Small intestine (tissue), 7 donors: ENCODE results near the gene PCDHGB5. TPM values are rescaled to one million over a fixed set of nuclear protein-coding genes. Genes with fewer than 3 reads are reported as not detected.
"Not testable (repeated sequence)": the region's sequence is repeated elsewhere in the genome, so short reads cannot be mapped to it uniquely, and the experiment has no call there.

Experiments used
- DNase-seq, 2 donors: peaks; one replicate each; pipeline versions ENCODE4 v3.0.0 to v3.0.0-alpha.2; 2013
- FAIRE-seq: peaks from 2 replicates; lab custom pipeline; 2012; peaks lifted over from hg19 to GRCh38; lab: Jason Lieb, UNC
- H3K27ac ChIP-seq, 3 donors: one replicate each; pipeline ENCODE4 v1.5.1; 2013; ENCODE audit warnings: low read length in 2 of 3, mild to moderate bottlenecking in 2 of 3, control low read depth in 1 of 3, inconsistent platforms in 1 of 3, low read depth in 1 of 3, moderate library complexity in 1 of 3
- H3K27me3 ChIP-seq, 3 donors: one replicate each; pipeline ENCODE4 v1.6.1; 2013; ENCODE audit warnings: low read length in 3 of 3, inconsistent platforms in 1 of 3; ENCODE audit not compliant: control insufficient read depth in 3 of 3, insufficient read depth in 3 of 3
- H3K36me3 ChIP-seq, 3 donors: one replicate each; pipeline ENCODE4 v1.6.1; 2013; ENCODE audit warnings: low read length in 3 of 3, inconsistent platforms in 1 of 3, low read depth in 1 of 3, mild to moderate bottlenecking in 1 of 3, moderate library complexity in 1 of 3; ENCODE audit not compliant: control insufficient read depth in 3 of 3, insufficient read depth in 2 of 3
- H3K4me1 ChIP-seq, 3 donors: one replicate each; pipeline ENCODE4 v1.6.1; 2013; ENCODE audit warnings: low read length in 2 of 3, inconsistent platforms in 1 of 3, low read depth in 1 of 3, mild to moderate bottlenecking in 1 of 3, moderate library complexity in 1 of 3; ENCODE audit not compliant: control insufficient read depth in 3 of 3, insufficient read depth in 2 of 3
- H3K4me3 ChIP-seq, 3 donors: one replicate each; pipeline ENCODE4 v1.5.1; 2013; ENCODE audit warnings: low read length in 3 of 3, control low read depth in 1 of 3, inconsistent platforms in 1 of 3, low read depth in 1 of 3, mild to moderate bottlenecking in 1 of 3, moderate library complexity in 1 of 3
- H3K9me3 ChIP-seq, 2 donors: one replicate each; pipeline ENCODE4 v1.6.1; 2013; ENCODE audit warnings: low read depth in 1 of 2, low read length in 1 of 2; ENCODE audit not compliant: control insufficient read depth in 2 of 2, insufficient read depth in 1 of 2
- WGBS, 3 donors: extraction: QIAGEN DNeasy Blood & Tissue Kit; methylation state at CpG; one replicate each; pipeline ENCODE4 v1.1.7; 2013; 5-methylcytosine and 5-hydroxymethylcytosine counted together
- polyA plus RNA-seq, 4 donors: library from polyadenylated mRNA; stranded (reverse) in 3 of 4; unstranded in 1 of 4; fragments of 200-250 nt in 3 of 4; fragments of 120-200 nt in 1 of 4; gene quantifications; one replicate each; pipeline versions ENCODE4 v1.2.1 to v1.2.3, GENCODE V29; 2013
- donor health status: healthy with polysubstance abuse.
- donor health status: control.
- donor health status: control.
- donor health status: Bipolar disorder and iron deficiency.
- donor health status: healthy.

The PCDHGB5 gene
- polyA plus RNA-seq, 4 donors, result 0.27 to 1.6 (median 1.2) TPM; not detected in 1

DNA sequence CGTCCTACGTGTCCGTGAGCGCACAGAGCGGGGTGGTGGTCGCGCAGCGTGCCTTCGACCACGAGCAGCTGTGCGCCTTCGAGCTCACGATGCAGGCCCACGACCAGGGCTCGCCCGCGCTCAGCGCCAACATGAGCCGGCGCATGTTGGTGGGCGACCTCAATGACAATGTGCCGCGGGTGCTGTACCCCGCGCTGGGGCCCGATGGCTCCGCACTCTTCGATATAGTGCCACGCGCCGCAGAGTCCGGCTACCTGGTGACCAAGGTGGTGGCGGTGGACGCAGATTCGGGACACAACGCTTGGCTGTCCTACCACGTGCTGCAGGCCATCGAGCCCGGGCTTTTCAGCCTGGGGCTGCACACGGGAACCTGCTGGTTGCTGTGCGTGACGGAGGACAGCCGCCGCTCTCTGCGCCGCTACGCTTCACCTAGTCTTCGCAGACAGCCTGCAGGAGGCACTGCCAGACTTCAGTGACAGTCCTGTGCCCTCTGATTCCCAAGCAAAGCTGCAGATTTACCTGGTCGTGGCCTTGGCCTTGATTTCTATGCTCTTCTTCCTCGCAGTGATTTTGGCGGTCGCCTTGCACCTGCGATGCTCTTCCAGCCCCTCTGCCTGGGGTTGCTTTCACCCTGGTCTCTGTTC lies 30.2 kb downstream of the PCDHGB5 start:
- H3K4me1 ChIP-seq, result no peaks in the 10 kb centered on the region
- H3K27ac ChIP-seq, result no peak overlapping the region
- H3K27me3 ChIP-seq, result peaks cover 0 to 40% (median 15%) of the 10 kb centered on the region in 3 donors
- no peaks in the 10 kb centered on the region for H3K36me3 ChIP-seq
- FAIRE-seq (no peak), DNase-seq (no peak)
- 45 to 66% (median 65%) methylated on average over 53 of the region's 53 CpGs for whole genome bisulfite sequencing, 3 donors
- no peak overlapping the region for H3K4me3 ChIP-seq
- peaks cover 3 to 64% of the 10 kb centered on the region in 2 donors for H3K9me3 ChIP-seq

DNA sequence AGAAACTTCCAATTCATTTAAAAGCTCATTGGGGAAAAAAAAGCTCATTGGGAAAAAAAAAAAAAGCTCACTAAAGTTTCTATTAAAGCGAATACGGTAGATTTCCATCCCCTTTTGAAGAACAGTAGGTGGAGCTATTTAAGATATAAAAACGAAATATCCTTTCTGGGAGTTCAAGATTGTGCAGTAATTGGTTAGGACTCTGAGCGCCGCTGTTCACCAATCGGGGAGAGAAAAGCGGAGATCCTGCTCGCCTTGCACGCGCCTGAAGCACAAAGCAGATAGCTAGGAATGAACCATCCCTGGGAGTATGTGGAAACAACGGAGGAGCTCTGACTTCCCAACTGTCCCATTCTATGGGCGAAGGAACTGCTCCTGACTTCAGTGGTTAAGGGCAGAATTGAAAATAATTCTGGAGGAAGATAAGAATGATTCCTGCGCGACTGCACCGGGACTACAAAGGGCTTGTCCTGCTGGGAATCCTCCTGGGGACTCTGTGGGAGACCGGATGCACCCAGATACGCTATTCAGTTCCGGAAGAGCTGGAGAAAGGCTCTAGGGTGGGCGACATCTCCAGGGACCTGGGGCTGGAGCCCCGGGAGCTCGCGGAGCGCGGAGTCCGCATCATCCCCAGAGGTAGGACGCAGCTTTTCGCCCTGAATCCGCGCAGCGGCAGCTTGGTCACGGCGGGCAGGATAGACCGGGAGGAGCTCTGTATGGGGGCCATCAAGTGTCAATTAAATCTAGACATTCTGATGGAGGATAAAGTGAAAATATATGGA lies 32.8 kb downstream of the PCDHGB5 start, which contains the start of gene PCDHGA12:
TSS of gene PCDHGA12 (plus strand) at position 176 of the 782 bp plus-strand sequence. CDS start at position 429, 253 bp downstream.
- DNase-seq (peak in 1 of 2 donors; percentile 2), FAIRE-seq (no peak)
- 13 to 34% (median 33%) methylated on average over 33 of the region's 33 CpGs for WGBS, 3 donors
- H3K27ac ChIP-seq, result no peak within 1 kb of the TSS
- H3K36me3 ChIP-seq, result no peaks in the 10 kb centered on the region
- no peaks in the 10 kb centered on the region for H3K4me1 ChIP-seq
- H3K4me3 ChIP-seq, result no peak within 1 kb of the TSS
- peaks cover 0 to 39% (median 12%) of the 10 kb centered on the region in 3 donors for H3K27me3 ChIP-seq
- peaks cover 2 to 70% of the 10 kb centered on the region in 2 donors for H3K9me3 ChIP-seq

DNA sequence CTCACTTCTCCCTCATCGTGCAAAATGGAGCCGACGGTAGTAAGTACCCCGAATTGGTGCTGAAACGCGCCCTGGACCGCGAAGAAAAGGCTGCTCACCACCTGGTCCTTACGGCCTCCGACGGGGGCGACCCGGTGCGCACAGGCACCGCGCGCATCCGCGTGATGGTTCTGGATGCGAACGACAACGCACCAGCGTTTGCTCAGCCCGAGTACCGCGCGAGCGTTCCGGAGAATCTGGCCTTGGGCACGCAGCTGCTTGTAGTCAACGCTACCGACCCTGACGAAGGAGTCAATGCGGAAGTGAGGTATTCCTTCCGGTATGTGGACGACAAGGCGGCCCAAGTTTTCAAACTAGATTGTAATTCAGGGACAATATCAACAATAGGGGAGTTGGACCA lies 33.5 kb downstream of the PCDHGB5 start:
- Histone ChIP-seq H3K4me1 (no peaks in the 10 kb centered on the region), H3K4me3 (no peak overlapping the region), H3K36me3 (no peaks in the 10 kb centered on the region), H3K27me3 (peaks cover 0 to 35% (median 10%) of the 10 kb centered on the region in 3 donors), H3K27ac (no peak overlapping the region), H3K9me3 (peaks cover 2 to 65% of the 10 kb centered on the region in 2 donors)
- WGBS, 3 donors, result 17 to 44% (median 40%) methylated on average over 37 of the region's 37 CpGs
- FAIRE-seq (no peak), DNase-seq (no peak)

DNA sequence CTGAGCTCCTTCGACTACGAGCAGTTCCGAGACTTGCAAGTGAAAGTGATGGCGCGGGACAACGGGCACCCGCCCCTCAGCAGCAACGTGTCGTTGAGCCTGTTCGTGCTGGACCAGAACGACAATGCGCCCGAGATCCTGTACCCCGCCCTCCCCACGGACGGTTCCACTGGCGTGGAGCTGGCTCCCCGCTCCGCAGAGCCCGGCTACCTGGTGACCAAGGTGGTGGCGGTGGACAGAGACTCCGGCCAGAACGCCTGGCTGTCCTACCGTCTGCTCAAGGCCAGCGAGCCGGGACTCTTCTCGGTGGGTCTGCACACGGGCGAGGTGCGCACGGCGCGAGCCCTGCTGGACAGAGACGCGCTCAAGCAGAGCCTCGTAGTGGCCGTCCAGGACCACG lies 34.6 kb downstream of the PCDHGB5 start:
- Histone ChIP-seq H3K27me3 (peaks cover 0 to 29% (median 10%) of the 10 kb centered on the region in 3 donors), H3K9me3 (peaks cover 2 to 55% of the 10 kb centered on the region in 2 donors)
- not testable (repeated sequence) for H3K27ac ChIP-seq, H3K4me3 ChIP-seq, DNase-seq, FAIRE-seq, H3K4me1 ChIP-seq, H3K36me3 ChIP-seq
- WGBS, 3 donors, result 36 to 57% (median 50%) methylated on average over 22 to 38 of the region's 38 CpGs

DNA sequence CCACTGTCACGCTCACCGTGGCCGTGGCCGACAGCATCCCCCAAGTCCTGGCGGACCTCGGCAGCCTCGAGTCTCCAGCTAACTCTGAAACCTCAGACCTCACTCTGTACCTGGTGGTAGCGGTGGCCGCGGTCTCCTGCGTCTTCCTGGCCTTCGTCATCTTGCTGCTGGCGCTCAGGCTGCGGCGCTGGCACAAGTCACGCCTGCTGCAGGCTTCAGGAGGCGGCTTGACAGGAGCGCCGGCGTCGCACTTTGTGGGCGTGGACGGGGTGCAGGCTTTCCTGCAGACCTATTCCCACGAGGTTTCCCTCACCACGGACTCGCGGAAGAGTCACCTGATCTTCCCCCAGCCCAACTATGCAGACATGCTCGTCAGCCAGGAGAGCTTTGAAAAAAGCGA lies 35.0 kb downstream of the PCDHGB5 start:
- WGBS, 3 donors, result 29 to 41% (median 40%) methylated on average over 25 to 29 of the region's 29 CpGs
- H3K27me3 ChIP-seq, result peaks cover 0 to 26% (median 8%) of the 10 kb centered on the region in 3 donors
- not testable (repeated sequence) for H3K27ac ChIP-seq, DNase-seq, FAIRE-seq, H3K4me1 ChIP-seq, H3K4me3 ChIP-seq, H3K36me3 ChIP-seq
- H3K9me3 ChIP-seq, result peaks cover 2 to 51% of the 10 kb centered on the region in 2 donors

DNA sequence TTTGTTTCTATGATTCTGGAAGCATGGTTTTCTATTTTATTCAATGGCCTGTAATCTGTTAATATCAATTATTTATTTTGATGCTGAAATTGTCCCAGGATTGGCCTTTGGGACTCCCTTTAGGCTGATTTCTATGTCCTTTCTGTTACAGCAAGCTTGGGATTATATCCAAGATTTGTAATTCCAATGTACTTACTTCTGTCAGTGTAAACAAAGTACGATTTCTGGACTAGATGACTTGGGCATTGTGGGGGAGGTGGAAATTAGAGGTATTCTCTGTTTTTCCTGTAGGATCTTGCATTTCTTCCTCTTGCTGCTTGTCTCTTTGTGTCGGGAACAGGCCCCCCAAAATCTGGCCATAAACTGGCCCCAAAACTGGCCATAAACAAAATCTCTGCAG lies 36.3 kb downstream of the PCDHGB5 start:
- H3K27ac ChIP-seq, result no peak overlapping the region
- H3K4me3 ChIP-seq, result no peak overlapping the region
- peaks cover 0 to 45% of the 10 kb centered on the region in 2 donors for H3K9me3 ChIP-seq
- H3K36me3 ChIP-seq, result no peaks in the 10 kb centered on the region
- 64 to 75% (median 71%) methylated on average over 2 of the region's 2 CpGs for WGBS, 3 donors
- no peaks in the 10 kb centered on the region for H3K4me1 ChIP-seq
- DNase-seq (no peak), FAIRE-seq (no peak)
- peaks cover 0 to 26% (median 8%) of the 10 kb centered on the region in 3 donors for H3K27me3 ChIP-seq

DNA sequence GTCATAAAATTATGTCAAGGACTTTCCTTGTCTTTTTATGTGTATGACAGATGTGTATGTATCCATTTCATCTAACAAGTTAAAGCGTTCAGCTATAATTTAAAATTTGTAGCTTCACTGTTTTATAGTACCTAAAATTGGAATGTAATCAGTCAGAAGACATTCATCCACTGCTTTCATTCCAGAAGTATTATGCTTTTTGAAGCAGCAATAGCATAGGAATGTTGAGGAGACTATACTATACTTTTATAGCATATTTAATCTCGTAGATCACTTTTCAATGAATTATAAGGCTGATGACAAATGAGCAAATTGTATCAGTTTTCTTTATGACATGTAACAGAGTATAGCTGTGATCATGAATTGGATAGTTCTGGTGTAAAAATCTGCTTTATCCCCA lies 39.5 kb downstream of the PCDHGB5 start:
- Histone ChIP-seq H3K36me3 (no peaks in the 10 kb centered on the region), H3K9me3 (peaks cover 0 to 53% of the 10 kb centered on the region in 2 donors), H3K27ac (no peak overlapping the region), H3K27me3 (peaks cover 0 to 6% (median 2%) of the 10 kb centered on the region in 3 donors), H3K4me1 (no peaks in the 10 kb centered on the region), H3K4me3 (no peak overlapping the region)
- 85 to 87% (median 87%) methylated on average over 2 of the region's 2 CpGs for WGBS, 3 donors
- DNase-seq, result no peak
- FAIRE-seq, result no peak

DNA sequence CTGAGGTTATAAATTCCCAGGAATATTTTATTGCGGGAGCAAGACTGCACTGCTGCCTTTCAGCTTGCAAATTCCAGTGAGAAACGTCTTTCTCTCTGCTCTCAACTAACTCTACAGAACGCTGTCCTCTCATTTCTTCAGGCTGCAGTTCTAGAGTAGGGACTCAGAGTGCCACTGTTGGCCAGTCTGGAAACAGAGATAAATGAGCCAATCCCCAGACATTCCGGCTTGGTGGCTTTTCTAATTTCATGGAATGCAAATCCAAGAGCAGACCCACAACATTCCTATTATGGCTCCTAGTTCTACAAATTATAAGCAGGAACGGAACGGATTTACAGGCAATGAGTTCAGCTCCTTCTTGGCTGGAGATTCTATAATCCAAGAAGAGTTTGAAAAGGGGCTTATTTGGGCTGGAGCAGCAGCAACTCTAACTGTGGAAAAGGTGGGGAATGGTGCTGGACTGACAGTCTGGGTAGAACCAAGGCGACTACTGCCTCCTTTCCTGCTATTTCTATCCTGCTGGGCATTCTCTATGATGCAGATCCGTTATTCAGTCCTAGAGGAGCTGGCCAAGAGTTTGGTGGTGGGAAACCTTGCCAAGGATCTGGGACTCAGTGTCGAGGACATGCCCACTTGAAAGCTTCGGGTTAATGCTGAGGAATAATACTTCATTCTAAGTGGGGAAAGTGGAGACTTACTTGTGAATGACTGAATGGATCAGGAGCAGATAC lies 41.8 kb downstream of the PCDHGB5 start:
- Histone ChIP-seq H3K27ac (no peak overlapping the region), H3K27me3 (peaks cover 0 to 2% (median 0%) of the 10 kb centered on the region in 3 donors), H3K4me3 (no peak overlapping the region), H3K9me3 (peaks cover 0 to 39% of the 10 kb centered on the region in 2 donors), H3K4me1 (no peaks in the 10 kb centered on the region), H3K36me3 (no peaks in the 10 kb centered on the region)
- WGBS, 3 donors, result 64 to 70% (median 68%) methylated on average over 10 of the region's 10 CpGs
- FAIRE-seq, result no peak
- DNase-seq, result no peak
